HepG2 (cell line): ENCODE data around the gene PLEKHN1. TPM values are rescaled to one million over a fixed set of nuclear protein-coding genes. Genes with fewer than 3 reads are reported as not detected.

Experiments used
- ASH2L ChIP-seq: fragments of 300-600, 200-600 bp; sonication (generic); IDR thresholded peaks from 2 replicates; pipeline ENCODE4 v1.7.0; 2017; ENCODE audit warnings: low read depth, mild to moderate bottlenecking, moderate library complexity, mixed read lengths, low read length; ENCODE audit not compliant: insufficient read length
- CEBPG ChIP-seq: IDR thresholded peaks from 2 replicates; pipeline ENCODE4 v1.6.1; 2016
- CREM ChIP-seq, 2 experiments: sonication (generic) in 1 of 2; formaldehyde crosslinking in 1 of 2; IDR thresholded peaks; 2 replicates each; pipeline versions ENCODE4 v1.4.0 to v1.6.1; 2016 to 2020; ENCODE audit warnings: antibody characterized with exemption in 1 of 2, mild to moderate bottlenecking in 1 of 2, missing genetic modification reagents in 1 of 2
- FOXO4 ChIP-seq: sonication (generic); formaldehyde crosslinking; conservative IDR thresholded peaks from 2 replicates; pipeline ENCODE4 v1.8.1; 2023; ENCODE audit warnings: missing genetic modification reagents
- MAFK ChIP-seq, 2 experiments: IDR thresholded peaks in 1 of 2; conservative IDR thresholded peaks in 1 of 2; 2 replicates each; pipeline ENCODE4 v1.6.1; 2011; ENCODE audit warnings: improper control_type of control experiment in 2 of 2, low read length in 2 of 2
- PHF21A ChIP-seq: sonication (generic); formaldehyde crosslinking; IDR thresholded peaks from 2 replicates; pipeline ENCODE4 v1.5.0; 2020; ENCODE audit warnings: mild to moderate bottlenecking, missing genetic modification reagents
- RORA ChIP-seq: sonication (generic); formaldehyde crosslinking; IDR thresholded peaks from 2 replicates; pipeline ENCODE4 v1.5.0; 2020; ENCODE audit warnings: mild to moderate bottlenecking, missing genetic modification reagents, moderate library complexity
- TRAFD1 ChIP-seq: sonication (generic); formaldehyde crosslinking; IDR thresholded peaks from 2 replicates; pipeline ENCODE4 v1.5.1; 2020; ENCODE audit warnings: missing genetic modification reagents, mild to moderate bottlenecking, borderline replicate concordance
- ZC3H13 ChIP-seq: sonication (generic); formaldehyde crosslinking; IDR thresholded peaks from 2 replicates; pipeline ENCODE4 v1.8.1; 2023; ENCODE audit warnings: mild to moderate bottlenecking, missing genetic modification reagents, moderate library complexity
- ZNF225 ChIP-seq: sonication (generic); formaldehyde crosslinking; IDR thresholded peaks from 2 replicates; pipeline ENCODE4 v1.4.0; 2020; ENCODE audit warnings: mild to moderate bottlenecking, missing genetic modification reagents
- ZNF333 ChIP-seq: sonication (generic); formaldehyde crosslinking; IDR thresholded peaks from 2 replicates; pipeline ENCODE4 v1.4.0; 2020; ENCODE audit warnings: mild to moderate bottlenecking, missing genetic modification reagents, borderline replicate concordance
- ZNF430 ChIP-seq: sonication (generic); formaldehyde crosslinking; IDR thresholded peaks from 2 replicates; pipeline ENCODE4 v1.9.0; 2021; ENCODE audit warnings: mild to moderate bottlenecking, missing genetic modification reagents
- ZNF441 ChIP-seq: sonication (generic); formaldehyde crosslinking; IDR thresholded peaks from 2 replicates; pipeline ENCODE4 v1.7.0; 2021; ENCODE audit warnings: missing genetic modification reagents, borderline replicate concordance
- ZNF510 ChIP-seq: sonication (generic); formaldehyde crosslinking; IDR thresholded peaks from 2 replicates; pipeline ENCODE4 v1.4.0; 2020; ENCODE audit warnings: low read depth, mild to moderate bottlenecking, missing genetic modification reagents
- ZNF546 ChIP-seq: sonication (generic); formaldehyde crosslinking; conservative IDR thresholded peaks from 2 replicates; pipeline ENCODE4 v1.8.1; 2023; ENCODE audit warnings: mild to moderate bottlenecking, missing genetic modification reagents
- ZNF614 ChIP-seq: IDR thresholded peaks from 2 replicates; pipeline ENCODE4 v1.6.1; 2018; ENCODE audit warnings: missing biosample characterization, missing genetic modification reagents, inconsistent platforms, borderline replicate concordance
- ZNF713 ChIP-seq: sonication (generic); formaldehyde crosslinking; IDR thresholded peaks from 2 replicates; pipeline ENCODE4 v1.4.0; 2020; ENCODE audit warnings: mild to moderate bottlenecking, missing genetic modification reagents
- polyA plus RNA-seq, 8 experiments: library from polyadenylated mRNA; depleted of rRNA in 3 of 8; stranded (reverse) in 7 of 8; unstranded in 1 of 8; fragments of >200 nt; fragmentation: Illumina TruSeq in 4 of 8; extraction: Trizol in 4 of 8; gene quantifications; 2 replicates each; pipeline versions ENCODE4 v1.2.1 to v1.2.3, GENCODE V29; 2011 to 2016; ENCODE audit warnings: low read depth in 4 of 8, missing spikeins in 1 of 8, mixed read lengths in 1 of 8; ENCODE audit not compliant: insufficient read depth in 1 of 8
- total RNA-seq, 5 experiments: library from RNA; depleted of rRNA; stranded (reverse); fragments of >200 nt; fragmentation: Illumina TruSeq; extraction: Trizol; gene quantifications; 2 replicates each; pipeline ENCODE4 v1.2.3, GENCODE V29; 2016; ENCODE audit warnings: low read depth in 1 of 5
- TF ChIP-seq, protein P1 (sequence below): sonication (generic); formaldehyde crosslinking; IDR thresholded peaks from 2 replicates; pipeline ENCODE4 v1.4.0; 2020; ENCODE audit warnings: mild to moderate bottlenecking, missing genetic modification reagents

The PLEKHN1 gene
- total and polyA plus RNA-seq, 2 of the 13 experiments (the other 11 are each of a cell fraction or from before 2014, with no cell fraction given), result 0.42 to 0.58 TPM

GRCh38 chr1:980602-981395 lies 14.5 kb downstream of the PLEKHN1 start (continued):
- TF ChIP-seq, protein P1, sequence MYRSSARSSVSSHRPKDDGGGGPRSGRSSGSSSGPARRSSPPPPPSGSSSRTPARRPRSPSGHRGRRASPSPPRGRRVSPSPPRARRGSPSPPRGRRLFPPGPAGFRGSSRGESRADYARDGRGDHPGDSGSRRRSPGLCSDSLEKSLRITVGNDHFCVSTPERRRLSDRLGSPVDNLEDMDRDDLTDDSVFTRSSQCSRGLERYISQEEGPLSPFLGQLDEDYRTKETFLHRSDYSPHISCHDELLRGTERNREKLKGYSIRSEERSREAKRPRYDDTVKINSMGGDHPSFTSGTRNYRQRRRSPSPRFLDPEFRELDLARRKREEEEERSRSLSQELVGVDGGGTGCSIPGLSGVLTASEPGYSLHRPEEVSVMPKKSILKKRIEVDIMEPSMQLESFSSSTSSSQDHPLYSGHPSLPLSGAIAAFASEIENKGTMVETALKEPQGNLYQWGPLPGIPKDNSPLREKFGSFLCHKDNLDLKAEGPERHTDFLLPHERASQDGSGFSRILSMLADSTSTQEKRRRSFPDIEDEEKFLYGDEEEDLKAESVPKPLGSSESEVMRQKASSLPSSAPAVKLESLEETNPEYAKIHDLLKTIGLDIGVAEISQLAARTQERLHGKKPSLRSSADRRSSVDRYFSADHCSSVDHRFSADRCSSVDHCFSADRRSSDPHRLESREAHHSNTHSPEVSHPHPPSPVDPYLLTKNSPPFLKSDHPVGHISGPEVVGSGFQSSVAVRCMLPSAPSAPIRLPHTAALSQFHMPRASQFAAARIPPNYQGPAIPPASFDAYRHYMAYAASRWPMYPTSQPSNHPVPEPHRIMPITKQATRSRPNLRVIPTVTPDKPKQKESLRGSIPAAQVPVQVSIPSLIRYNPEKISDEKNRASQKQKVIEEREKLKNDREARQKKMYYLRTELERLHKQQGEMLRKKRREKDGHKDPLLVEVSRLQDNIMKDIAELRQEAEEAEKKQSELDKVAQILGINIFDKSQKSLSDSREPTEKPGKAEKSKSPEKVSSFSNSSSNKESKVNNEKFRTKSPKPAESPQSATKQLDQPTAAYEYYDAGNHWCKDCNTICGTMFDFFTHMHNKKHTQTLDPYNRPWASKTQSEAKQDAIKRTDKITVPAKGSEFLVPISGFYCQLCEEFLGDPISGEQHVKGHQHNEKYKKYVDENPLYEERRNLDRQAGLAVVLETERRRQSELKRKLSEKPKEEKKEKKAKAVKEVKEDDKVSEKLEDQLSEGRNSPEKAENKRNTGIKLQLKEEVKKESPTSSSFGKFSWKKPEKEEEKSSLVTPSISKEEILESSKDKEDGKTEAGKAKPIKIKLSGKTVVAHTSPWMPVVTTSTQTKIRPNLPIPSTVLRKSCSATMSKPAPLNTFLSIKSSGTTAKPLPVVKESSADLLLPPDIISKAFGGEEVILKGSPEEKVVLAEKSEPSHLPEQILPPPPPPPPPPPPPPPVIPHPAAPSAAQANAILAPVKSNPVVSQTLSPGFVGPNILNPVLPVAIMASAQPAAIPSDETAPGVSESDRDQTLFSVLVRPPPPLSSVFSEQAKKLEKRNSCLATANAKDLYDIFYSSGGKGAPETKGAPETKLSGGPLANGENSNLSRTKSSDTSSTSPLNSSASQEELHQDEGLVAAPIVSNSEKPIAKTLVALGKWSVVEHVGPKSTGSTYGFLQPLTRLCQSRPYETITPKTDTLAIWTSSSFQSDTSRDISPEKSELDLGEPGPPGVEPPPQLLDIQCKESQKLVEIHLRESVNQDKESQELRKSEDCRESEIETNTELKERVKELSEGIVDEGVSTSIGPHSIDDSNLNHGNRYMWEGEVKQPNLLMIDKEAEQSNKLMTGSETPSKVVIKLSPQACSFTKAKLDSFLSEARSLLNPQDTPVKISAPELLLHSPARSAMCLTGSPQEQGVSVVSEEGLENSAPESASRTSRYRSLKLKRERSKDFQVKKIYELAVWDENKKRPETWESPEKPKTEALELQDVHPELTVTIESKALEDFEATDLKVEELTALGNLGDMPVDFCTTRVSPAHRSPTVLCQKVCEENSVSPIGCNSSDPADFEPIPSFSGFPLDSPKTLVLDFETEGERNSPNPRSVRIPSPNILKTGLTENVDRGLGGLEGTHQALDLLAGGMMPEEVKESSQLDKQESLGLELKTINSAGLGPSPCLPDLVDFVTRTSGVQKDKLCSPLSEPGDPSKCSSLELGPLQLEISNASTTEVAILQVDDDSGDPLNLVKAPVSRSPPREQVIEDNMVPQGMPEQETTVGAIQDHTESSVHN (CRISPR knock-in tag), result no peak
- TF ChIP-seq ZC3H13 (CRISPR knock-in tag) (no peak), ZNF430 (0 out of 2 replicates have a peak, but pooled peaks have one; percentile 48), RORA (no peak), FOXO4 (CRISPR knock-in tag) (no peak), ZNF546 (CRISPR knock-in tag) (0 out of 2 replicates have a peak, but pooled peaks have one; percentile 16), ZNF333 (CRISPR knock-in tag) (no peak), CREM (IDR thresholded peaks at IDR 0.05) (no peak), CREM (CRISPR knock-in tag; IDR thresholded peaks at IDR 0.05) (no peak), MAFK (conservative IDR thresholded peaks at IDR 0.05 in 1 of 2, IDR thresholded peaks at IDR 0.05 in 1 of 2; ENCODE audit: low read length in 2 of 2) (no peak), ZNF441 (CRISPR knock-in tag) (no peak), ZNF225 (CRISPR knock-in tag) (no peak), ZNF510 (CRISPR knock-in tag) (0 out of 2 replicates have a peak, but pooled peaks have one; percentile 43), PHF21A (CRISPR knock-in tag) (no peak), ZNF713 (no peak), ZNF614 (CRISPR knock-in tag) (peak; percentile 38; the same call in 1 of the 2 replicates), TRAFD1 (CRISPR knock-in tag) (no peak), ASH2L (no peak), CEBPG (CRISPR knock-in tag) (no peak)
